IPS DF 6.9 (cell line): ENCODE data around the gene SNAP25.

ENCODE experiments used
- DNase-seq: peaks from one replicate; pipeline ENCODE4 v3.0.0-alpha.2; 2013; ENCODE audit warnings: low read depth, low spot score
- H3K27ac ChIP-seq: one replicate; pipeline ENCODE4 v1.5.1; 2013; ENCODE audit warnings: low read length, control low read depth
- H3K27me3 ChIP-seq: 2 replicates; pipeline ENCODE4 v1.6.1; 2013; ENCODE audit warnings: mild to moderate bottlenecking, low read length; ENCODE audit not compliant: control insufficient read depth, insufficient read depth
- H3K36me3 ChIP-seq: 2 replicates; pipeline ENCODE4 v1.6.1; 2013; ENCODE audit warnings: low read length; ENCODE audit not compliant: control insufficient read depth, insufficient read depth
- H3K4me1 ChIP-seq: 2 replicates; pipeline ENCODE4 v1.6.1; 2013; ENCODE audit warnings: low read length; ENCODE audit not compliant: control insufficient read depth, insufficient read depth
- H3K4me3 ChIP-seq: 2 replicates; pipeline ENCODE4 v1.5.1; 2013; ENCODE audit warnings: mild to moderate bottlenecking, low read length
- H3K9me3 ChIP-seq: 2 replicates; pipeline ENCODE4 v1.6.1; 2013; ENCODE audit warnings: low read length, inconsistent platforms; ENCODE audit not compliant: control insufficient read depth, insufficient read depth
- WGBS: extraction: QIAGEN DNeasy Blood & Tissue Kit; methylation state at CpG from one replicate; pipeline ENCODE4 v1.1.7; 2013; ENCODE audit warnings: mixed read lengths, missing lambda C conversion rate; ENCODE audit not compliant: insufficient read length, insufficient coverage; 5-methylcytosine and 5-hydroxymethylcytosine counted together

The SNAP25 gene

DNA sequence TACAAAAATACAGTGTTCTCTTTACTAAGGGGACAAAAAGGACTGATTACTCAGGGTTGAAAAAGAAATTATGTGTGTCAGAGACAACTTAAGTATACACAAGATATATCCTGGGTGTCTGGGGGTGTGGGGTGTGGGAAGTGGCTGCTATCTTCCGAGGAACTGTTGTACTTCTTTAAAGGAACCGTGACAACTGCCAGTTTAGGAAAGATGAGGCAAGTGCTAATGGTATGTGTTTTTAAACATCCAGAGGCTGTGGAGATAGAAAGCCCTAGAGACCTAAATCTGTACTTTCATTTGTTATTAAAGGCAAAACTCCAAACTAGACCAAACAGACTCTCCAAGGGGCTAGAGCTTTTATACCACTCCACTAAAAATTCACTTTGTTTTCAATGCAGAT, 95.6 kb downstream of the SNAP25 start:
- H3K4me3 ChIP-seq, result no peak overlapping the region
- no peak overlapping the region for H3K27ac ChIP-seq
- DNase-seq, result no peak
- H3K36me3 ChIP-seq, result no peaks in the 10 kb centered on the region
- WGBS, result no CpG with 5 or more reads among the region's 2 CpGs
- H3K4me1 ChIP-seq, result no peaks in the 10 kb centered on the region
- no peaks in the 10 kb centered on the region for H3K27me3 ChIP-seq
- peaks cover 1% of the 10 kb centered on the region; the same call in 1 of the 2 replicates for H3K9me3 ChIP-seq

DNA sequence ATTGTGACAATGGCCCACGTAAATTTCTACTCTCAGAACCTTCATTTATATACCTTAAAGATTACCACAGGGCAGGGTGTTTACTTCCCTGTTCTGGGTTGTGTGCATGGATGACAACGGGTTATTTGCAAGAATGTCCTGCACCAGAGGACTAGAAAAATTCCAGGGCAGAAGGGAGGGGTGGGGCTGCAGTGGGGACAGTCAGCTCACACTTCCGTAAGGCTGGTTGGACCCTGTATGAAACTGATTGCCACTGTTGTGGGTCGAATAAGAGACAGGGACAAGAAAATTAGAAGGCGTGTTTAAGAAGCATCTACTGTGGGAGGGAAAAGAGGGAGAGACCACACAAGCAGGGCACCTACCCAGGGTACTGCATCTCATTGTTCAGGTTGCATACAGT, 96.5 kb downstream of the SNAP25 start:
- Histone ChIP-seq H3K27me3 (no peaks in the 10 kb centered on the region), H3K36me3 (no peaks in the 10 kb centered on the region), H3K4me1 (no peaks in the 10 kb centered on the region), H3K9me3 (peaks cover 1% of the 10 kb centered on the region; the same call in 1 of the 2 replicates), H3K4me3 (no peak overlapping the region), H3K27ac (no peak overlapping the region)
- no peak for DNase-seq
- no CpG with 5 or more reads among the region's 5 CpGs for WGBS

DNA sequence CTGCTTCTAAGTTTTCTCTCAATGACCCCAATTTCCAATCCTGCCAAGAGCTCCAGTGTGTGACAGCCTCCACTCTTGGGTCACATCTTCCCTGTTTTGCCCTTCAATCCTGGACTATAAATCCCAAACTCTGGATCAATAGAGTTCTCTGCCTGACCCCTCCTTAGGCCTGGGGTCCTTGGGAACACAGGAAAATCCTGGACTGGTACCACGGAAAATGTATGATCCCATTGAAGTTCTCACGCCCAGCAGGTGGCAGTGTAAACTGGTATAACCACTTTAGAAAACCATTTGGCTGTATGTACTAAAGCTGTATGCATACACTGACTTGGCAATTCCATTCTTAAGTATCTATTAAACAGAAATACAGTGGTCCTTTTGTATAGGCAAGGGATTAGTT, 98.0 kb downstream of the SNAP25 start:
- no peaks in the 10 kb centered on the region for H3K4me1 ChIP-seq
- DNase-seq, result no peak
- no peaks in the 10 kb centered on the region for H3K27me3 ChIP-seq
- no peak overlapping the region for H3K4me3 ChIP-seq
- WGBS, result no CpG with 5 or more reads among the region's 2 CpGs
- no peaks in the 10 kb centered on the region for H3K36me3 ChIP-seq
- no peak overlapping the region for H3K27ac ChIP-seq
- H3K9me3 ChIP-seq, result peaks cover 1% of the 10 kb centered on the region; the same call in 1 of the 2 replicates

DNA sequence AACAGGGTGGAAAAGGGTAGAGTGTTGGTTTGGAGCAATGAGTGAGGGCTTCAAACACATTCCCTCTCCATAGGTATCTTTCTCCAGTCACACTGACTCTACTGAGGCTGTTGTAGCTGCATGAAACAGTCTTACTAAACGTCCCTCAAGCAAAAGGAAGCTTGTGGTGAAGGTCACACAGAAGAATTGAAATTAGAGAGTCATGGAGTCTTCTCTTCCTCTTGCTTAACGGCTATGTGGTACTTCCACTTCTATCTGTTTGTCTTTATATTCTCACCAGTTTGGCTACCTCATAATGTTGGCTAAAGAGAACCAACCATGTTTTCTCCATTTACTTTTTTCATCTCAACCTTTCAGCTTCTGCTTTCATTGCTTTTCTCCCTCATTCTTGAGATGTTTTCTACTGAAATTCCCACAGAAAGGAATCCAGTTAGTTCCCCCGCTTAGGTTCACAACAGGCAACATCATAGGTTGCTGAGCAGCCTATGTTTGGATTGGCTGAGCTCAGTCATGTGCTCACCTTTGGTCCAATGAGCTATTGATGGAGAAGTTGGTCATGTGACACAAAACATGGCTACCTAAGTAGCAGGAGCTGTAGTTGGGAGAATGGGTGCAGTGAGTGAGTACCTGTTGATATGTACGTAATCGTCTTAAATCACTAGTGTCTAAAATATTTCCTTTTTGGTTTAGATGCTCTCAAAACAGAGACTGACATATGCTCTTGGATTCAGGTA, 99.8 kb downstream of the SNAP25 start:
- Histone ChIP-seq H3K4me1 (no peaks in the 10 kb centered on the region), H3K36me3 (no peaks in the 10 kb centered on the region), H3K27me3 (no peaks in the 10 kb centered on the region), H3K4me3 (no peak overlapping the region), H3K27ac (no peak overlapping the region), H3K9me3 (peaks cover 1% of the 10 kb centered on the region; the same call in 1 of the 2 replicates)
- no peak for DNase-seq
- no CpG with 5 or more reads among the region's 5 CpGs for WGBS

DNA sequence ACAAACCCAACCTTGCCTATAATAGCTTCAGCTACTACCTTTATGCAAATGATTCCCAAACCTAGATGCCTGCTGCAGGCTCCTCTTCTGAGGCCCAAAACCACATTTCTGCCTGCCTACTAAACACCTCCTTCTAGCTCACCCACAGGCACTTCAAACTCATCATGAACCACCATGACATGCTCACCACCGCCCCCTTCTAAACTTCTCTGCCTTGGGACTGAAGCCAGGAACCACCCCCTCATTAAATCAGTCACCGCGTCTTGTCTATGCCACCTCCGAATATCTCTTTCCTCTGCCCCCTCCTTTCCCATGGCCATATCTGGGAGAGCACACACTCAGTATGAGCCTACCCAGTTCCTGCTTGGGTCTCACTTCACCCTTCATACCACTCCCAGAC, 101.2 kb downstream of the SNAP25 start:
- no peaks in the 10 kb centered on the region for H3K36me3 ChIP-seq
- peaks cover 1% of the 10 kb centered on the region; the same call in 1 of the 2 replicates for H3K9me3 ChIP-seq
- H3K4me1 ChIP-seq, result no peaks in the 10 kb centered on the region; the same call in 1 of the 2 replicates
- WGBS, result no CpG with 5 or more reads among the region's 4 CpGs
- DNase-seq, result no peak
- H3K27me3 ChIP-seq, result no peaks in the 10 kb centered on the region
- no peak overlapping the region for H3K4me3 ChIP-seq
- H3K27ac ChIP-seq, result no peak overlapping the region

DNA sequence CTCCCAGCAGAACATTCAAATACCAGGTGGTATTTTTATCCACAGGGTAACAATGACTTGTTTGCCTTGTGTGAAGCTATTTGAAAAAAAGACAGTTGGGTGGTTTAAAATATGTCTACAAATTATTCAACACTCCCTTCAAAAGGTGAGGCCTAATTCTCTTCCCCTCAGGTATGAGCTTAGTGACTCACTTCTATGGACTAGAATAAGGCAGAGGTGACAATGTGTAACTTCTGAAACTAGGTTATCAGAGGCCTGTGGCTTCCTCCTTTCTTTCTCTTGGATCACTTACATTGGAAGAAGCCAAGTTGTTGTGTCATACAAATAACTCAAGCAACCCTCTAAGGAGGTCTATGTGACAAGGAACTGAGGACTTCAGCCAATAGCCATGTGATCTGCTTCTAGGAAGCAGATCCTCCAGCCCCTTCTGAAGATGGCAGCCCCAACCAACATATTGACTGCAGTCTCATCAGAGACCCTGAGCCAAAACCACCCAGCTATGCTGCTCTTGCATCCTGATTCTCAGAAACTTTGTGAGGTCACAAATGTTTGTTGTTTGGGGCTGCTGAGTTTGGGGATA, 102.6 kb downstream of the SNAP25 start:
- no peaks in the 10 kb centered on the region for H3K27me3 ChIP-seq
- no peak overlapping the region for H3K27ac ChIP-seq
- no peak overlapping the region for H3K4me3 ChIP-seq
- no peaks in the 10 kb centered on the region for H3K36me3 ChIP-seq
- H3K4me1 ChIP-seq, result no peaks in the 10 kb centered on the region; the same call in 1 of the 2 replicates
- no peak for DNase-seq
- H3K9me3 ChIP-seq, result peaks cover 1% of the 10 kb centered on the region; the same call in 1 of the 2 replicates

DNA sequence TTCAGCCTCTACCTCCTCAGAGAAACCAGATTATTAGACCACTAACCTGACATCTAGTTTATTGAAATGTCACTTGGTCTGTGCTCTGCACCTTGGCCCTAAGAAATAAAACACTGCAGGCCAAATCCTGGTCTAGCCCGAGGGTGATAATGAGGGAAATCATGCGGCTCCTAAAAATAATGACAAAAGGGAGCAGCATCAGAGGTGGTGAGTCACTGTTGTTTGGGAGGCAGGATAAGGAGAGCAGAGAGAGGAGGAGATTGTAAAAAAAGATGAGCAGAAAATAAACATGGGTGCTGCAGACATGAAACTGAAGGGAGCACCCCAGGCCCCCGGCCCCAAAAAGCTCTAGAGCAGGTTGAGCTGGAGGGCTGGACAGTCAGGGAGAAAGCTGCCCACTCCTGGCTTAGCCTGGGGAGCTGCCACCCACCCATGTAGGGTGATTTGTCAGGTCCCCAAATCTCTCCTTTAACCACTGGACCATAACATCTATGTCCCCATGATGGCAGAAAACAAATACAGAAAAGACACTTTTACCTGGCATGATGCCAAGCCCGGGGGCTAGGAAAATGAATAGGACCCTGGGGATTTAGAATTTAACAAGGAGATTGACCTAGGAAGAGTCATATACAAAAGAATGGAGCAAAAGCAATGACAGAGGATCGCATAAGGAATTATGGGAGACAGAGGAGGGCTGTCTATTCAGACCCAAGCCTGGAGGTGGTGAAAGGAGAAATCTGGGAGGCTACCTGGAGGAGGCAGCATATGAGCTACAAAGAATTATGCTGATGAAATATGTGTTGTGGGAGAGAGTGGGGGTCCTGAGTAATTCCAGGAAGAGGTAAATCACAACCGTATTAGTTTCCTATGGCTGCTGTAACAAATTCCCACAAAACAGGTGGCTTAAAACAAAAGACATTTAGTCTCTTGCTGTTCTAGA, 103.7 kb downstream of the SNAP25 start:
- H3K9me3 ChIP-seq, result peaks cover 1% of the 10 kb centered on the region; the same call in 1 of the 2 replicates
- DNase-seq, result no peak
- no peak overlapping the region for H3K4me3 ChIP-seq
- no peak overlapping the region for H3K27ac ChIP-seq
- no peaks in the 10 kb centered on the region; the same call in 1 of the 2 replicates for H3K4me1 ChIP-seq
- no peaks in the 10 kb centered on the region for H3K27me3 ChIP-seq
- no CpG with 5 or more reads among the region's 6 CpGs for WGBS
- H3K36me3 ChIP-seq, result no peaks in the 10 kb centered on the region

DNA sequence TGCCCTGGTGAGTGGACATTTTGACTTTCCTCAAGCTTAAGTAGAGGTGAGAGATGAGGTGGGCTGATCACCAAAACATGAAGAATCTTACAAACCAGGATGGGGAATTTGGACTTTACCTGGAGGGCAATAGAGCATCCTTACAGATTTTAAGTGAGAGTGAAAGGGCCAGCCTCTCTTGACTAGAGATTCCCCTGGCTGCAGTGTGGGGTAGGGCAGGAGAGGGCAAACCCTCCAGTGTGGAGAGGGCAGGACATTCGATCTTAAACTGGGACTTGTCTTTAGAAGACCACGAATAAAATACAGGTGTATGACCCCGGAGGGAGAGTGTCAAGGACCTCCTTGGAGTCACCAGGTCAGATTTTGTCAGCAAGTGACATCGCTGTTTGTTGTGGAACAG, 105.1 kb downstream of the SNAP25 start:
- no peaks in the 10 kb centered on the region for H3K27me3 ChIP-seq
- no peaks in the 10 kb centered on the region; the same call in 1 of the 2 replicates for H3K4me1 ChIP-seq
- H3K9me3 ChIP-seq, result no peaks in the 10 kb centered on the region
- DNase-seq, result no peak
- H3K4me3 ChIP-seq, result no peak overlapping the region
- H3K27ac ChIP-seq, result no peak overlapping the region
- H3K36me3 ChIP-seq, result no peaks in the 10 kb centered on the region
- no CpG with 5 or more reads among the region's 4 CpGs for WGBS

DNA sequence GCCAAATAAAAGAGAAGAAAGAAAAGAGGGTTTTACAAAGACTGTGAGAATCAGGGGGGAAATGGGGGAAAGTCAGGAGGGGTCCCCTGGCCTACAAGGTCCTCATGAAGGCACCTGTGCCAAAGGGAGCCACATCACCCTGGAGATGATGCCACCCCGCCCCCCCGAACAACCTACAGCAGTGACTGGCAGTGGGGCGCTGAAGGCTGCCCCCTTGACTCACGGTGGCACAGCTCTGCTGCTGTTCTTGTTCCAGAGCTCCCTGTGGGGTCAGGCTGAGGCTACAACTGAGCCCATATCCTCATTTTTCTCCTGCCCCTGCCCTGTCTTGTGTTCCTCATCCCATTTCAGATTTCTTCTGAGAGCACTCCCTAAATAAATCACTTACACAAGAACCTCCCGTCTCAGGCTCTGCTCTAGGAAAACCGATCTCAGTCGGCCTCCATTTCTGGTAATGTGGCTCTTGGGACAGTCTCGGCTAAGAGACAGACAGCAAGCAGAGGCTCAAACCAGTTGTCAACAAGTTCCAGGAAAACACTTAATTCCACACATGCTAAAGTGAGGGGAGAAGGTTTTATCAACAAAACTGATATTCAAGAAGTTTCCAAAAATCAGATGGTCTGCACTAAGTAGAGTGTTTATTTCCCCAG, 105.7 kb downstream of the SNAP25 start:
- Histone ChIP-seq H3K27me3 (no peaks in the 10 kb centered on the region), H3K4me1 (no peaks in the 10 kb centered on the region; the same call in 1 of the 2 replicates), H3K36me3 (no peaks in the 10 kb centered on the region), H3K4me3 (no peak overlapping the region), H3K9me3 (no peaks in the 10 kb centered on the region), H3K27ac (no peak overlapping the region)
- DNase-seq, result no peak
- WGBS, result no CpG with 5 or more reads among the region's 8 CpGs

DNA sequence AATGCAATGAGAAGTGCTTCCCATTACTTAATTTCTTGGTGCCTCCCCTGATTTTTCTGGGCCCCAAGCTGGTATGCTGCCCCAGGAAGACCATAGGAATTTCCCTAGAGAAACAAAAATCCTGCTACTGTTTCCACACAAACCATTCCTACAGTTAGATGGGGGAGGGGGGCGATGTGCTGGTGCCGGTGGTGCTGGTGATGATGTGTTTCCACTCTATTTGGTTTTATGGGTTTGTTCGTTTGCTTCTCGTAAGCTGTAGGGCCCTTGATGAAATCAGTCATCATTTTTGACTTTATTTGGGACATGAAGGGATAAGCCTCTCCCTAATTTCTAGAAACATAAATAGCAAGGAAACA, 110.2 kb downstream of the SNAP25 start:
- DNase-seq, result no peak
- WGBS, result no CpG with 5 or more reads among the region's 4 CpGs

More for the DNA sequence above, 110.2 kb downstream of the SNAP25 start:
- Histone ChIP-seq H3K4me3 (no peak overlapping the region), H3K27ac (no peak overlapping the region), H3K9me3 (no peaks in the 10 kb centered on the region), H3K4me1 (no peaks in the 10 kb centered on the region; the same call in 1 of the 2 replicates), H3K27me3 (no peaks in the 10 kb centered on the region), H3K36me3 (no peaks in the 10 kb centered on the region)
